Osteoblast (primary cell): ENCODE measurements around the gene B3GALT6. TPM values are rescaled to one million over a fixed set of nuclear protein-coding genes. Genes with fewer than 3 reads are reported as not detected.

ENCODE experiments used
- DNase-seq: peaks from one replicate; pipeline ENCODE4 v3.0.0; 2011; ENCODE audit warnings: low spot score, mixed read lengths; ENCODE audit not compliant: insufficient read length; ENCODE audit errors: missing footprints
- H2AFZ ChIP-seq: 2 replicates; pipeline ENCODE4 v1.6.0; 2011; ENCODE audit warnings: mild to moderate bottlenecking, low read length
- H3K27ac ChIP-seq: 2 replicates; pipeline ENCODE4 v1.5.1; 2011; ENCODE audit warnings: mild to moderate bottlenecking, low read depth, low read length, moderate library complexity
- H3K27me3 ChIP-seq: 2 replicates; pipeline ENCODE4 v1.6.0; 2012; ENCODE audit warnings: mild to moderate bottlenecking, control low read depth, inconsistent platforms, low read length, moderate library complexity; ENCODE audit not compliant: insufficient read depth
- H3K36me3 ChIP-seq: 2 replicates; pipeline ENCODE4 v1.5.1; 2011; ENCODE audit warnings: mild to moderate bottlenecking, low read length, control low read depth, moderate library complexity; ENCODE audit not compliant: insufficient read depth
- H3K4me1 ChIP-seq: 2 replicates; pipeline ENCODE4 v1.5.1; 2011; ENCODE audit warnings: mild to moderate bottlenecking, low read length, control low read depth, moderate library complexity; ENCODE audit not compliant: insufficient read depth
- H3K4me2 ChIP-seq: 2 replicates; pipeline ENCODE4 v1.6.0; 2011; ENCODE audit warnings: mild to moderate bottlenecking, low read length; ENCODE audit not compliant: insufficient read depth
- H3K4me3 ChIP-seq: fragments of 200-600 bp; sonication (generic); 3 replicates; pipeline ENCODE4 v1.5.1; 2012; ENCODE audit warnings: mild to moderate bottlenecking, low read length, inconsistent platforms; ENCODE audit not compliant: insufficient read depth
- H3K79me2 ChIP-seq: 2 replicates; pipeline ENCODE4 v1.6.0; 2012; ENCODE audit warnings: mild to moderate bottlenecking, low read length, control low read depth, inconsistent platforms; ENCODE audit not compliant: insufficient read depth
- H3K9me3 ChIP-seq: 2 replicates; pipeline ENCODE4 v1.5.1; 2011; ENCODE audit warnings: low read depth, low read length, control low read depth
- H4K20me1 ChIP-seq: 2 replicates; pipeline ENCODE4 v1.6.0; 2012; ENCODE audit warnings: mild to moderate bottlenecking, low read length, control low read depth; ENCODE audit not compliant: insufficient read depth
- CTCF ChIP-seq: IDR thresholded peaks from 2 replicates; pipeline ENCODE4 v1.5.1; 2011; ENCODE audit warnings: mild to moderate bottlenecking, low read depth, low read length, moderate library complexity; ENCODE audit errors: extremely low read depth
- total RNA-seq: library from RNA; depleted of rRNA; stranded (reverse); fragments of >200 nt; gene quantifications from 2 replicates; pipeline ENCODE4 v1.2.3, GENCODE V29; 2012

Gene B3GALT6
- total RNA-seq, 1 donor: 29.7 TPM

GRCh38 chr1:1253314-1253713 is 21.3 kb downstream of the B3GALT6 start:
- Histone ChIP-seq H3K4me2 (no peak overlapping the region), H3K27me3 (no peaks in the 10 kb centered on the region), H3K79me2 (peaks cover 10% of the 10 kb centered on the region), H3K36me3 (peaks cover 42% of the 10 kb centered on the region), H3K4me3 (no peak overlapping the region), H3K4me1 (no peaks in the 10 kb centered on the region), H4K20me1 (peaks cover 10% of the 10 kb centered on the region), H3K27ac (no peak overlapping the region), H2AFZ (no peak overlapping the region), H3K9me3 (no peaks in the 10 kb centered on the region)
- DNase-seq: no peak
- TF ChIP-seq CTCF: no peak

- Histone ChIP-seq H3K27ac (no peak overlapping the region), H3K4me1 (no peaks in the 10 kb centered on the region), H3K4me3 (no peak overlapping the region), H4K20me1 (peaks cover 18% of the 10 kb centered on the region), H3K79me2 (peaks cover 18% of the 10 kb centered on the region), H3K9me3 (no peaks in the 10 kb centered on the region), H3K4me2 (no peak overlapping the region), H3K36me3 (peaks cover 46% of the 10 kb centered on the region), H3K27me3 (no peaks in the 10 kb centered on the region), H2AFZ (no peak overlapping the region)
- no peak for TF ChIP-seq CTCF
- DNase-seq: no peak
Observed at GRCh38 chr1:1253972-1254666, 22.1 kb downstream of the B3GALT6 start.

GRCh38 chr1:1254667-1254998 is 22.6 kb downstream of the B3GALT6 start:
- Histone ChIP-seq H3K27ac (no peak overlapping the region), H3K9me3 (no peaks in the 10 kb centered on the region), H3K36me3 (peaks cover 50% of the 10 kb centered on the region), H3K4me2 (no peak overlapping the region), H3K27me3 (no peaks in the 10 kb centered on the region), H3K4me3 (no peak overlapping the region), H3K79me2 (peaks cover 22% of the 10 kb centered on the region), H2AFZ (no peak overlapping the region), H3K4me1 (no peaks in the 10 kb centered on the region), H4K20me1 (peaks cover 21% of the 10 kb centered on the region)
- no peak for TF ChIP-seq CTCF
- no peak for DNase-seq

- no peak for DNase-seq
- Histone ChIP-seq H3K79me2 (peaks cover 27% of the 10 kb centered on the region), H3K4me3 (no peak overlapping the region), H3K27ac (no peak overlapping the region), H3K4me2 (no peak overlapping the region), H3K36me3 (peaks cover 54% of the 10 kb centered on the region), H3K9me3 (no peaks in the 10 kb centered on the region), H4K20me1 (peaks cover 24% of the 10 kb centered on the region), H3K4me1 (no peaks in the 10 kb centered on the region), H2AFZ (no peak overlapping the region), H3K27me3 (no peaks in the 10 kb centered on the region)
- TF ChIP-seq CTCF: no peak
Observed at GRCh38 chr1:1255078-1255477, 23.0 kb downstream of the B3GALT6 start.
